Stimulated activated CD4-positive, alpha-beta T cell treated with anti-CD3 and anti-CD28 coated beads, Interleukin-1b, Interleukin-23, amount 100 ng/mL, for 24 hours (primary cell): ENCODE data around the gene MGAT1.
"Not testable (repeated sequence)": the region's sequence is repeated elsewhere in the genome, so short reads cannot be mapped to it uniquely, and the experiment has no call there.

Experiments used
- DNase-seq, 4 experiments: peaks; one replicate each; pipeline ENCODE4 v3.0.0-alpha.2; 2020; ENCODE audit warnings: low read depth in 4 of 4, low spot score in 1 of 4

The MGAT1 gene

GRCh38 chr5:180802325-180803180 lies at the start of gene MGAT1:
TSS of gene MGAT1 (minus strand) at chr5:180802806. CDS start at chr5:180792971, 9,835 bp downstream.
- peak; percentile 68 to 76 (median 72) for DNase-seq

GRCh38 chr5:180850434-180851078 lies 48.0 kb upstream of the MGAT1 start:
- no peak for DNase-seq

- no peak for DNase-seq
Measured at GRCh38 chr5:180849827-180850226, 47.2 kb upstream of the MGAT1 start.

GRCh38 chr5:180848878-180849277 lies 46.3 kb upstream of the MGAT1 start:
- no peak for DNase-seq

- no peak for DNase-seq
Measured at GRCh38 chr5:180848265-180848664, 45.7 kb upstream of the MGAT1 start.

GRCh38 chr5:180847026-180847425 lies 44.4 kb upstream of the MGAT1 start:
- no peak for DNase-seq

GRCh38 chr5:180844858-180845257 lies 42.3 kb upstream of the MGAT1 start:
- no peak for DNase-seq

GRCh38 chr5:180844432-180844831 lies 41.8 kb upstream of the MGAT1 start:
- DNase-seq = no peak

- no peak for DNase-seq
Measured at GRCh38 chr5:180839935-180840334, 37.3 kb upstream of the MGAT1 start.

- no peak for DNase-seq
Measured at GRCh38 chr5:180839227-180839626, 36.6 kb upstream of the MGAT1 start.

- no peak for DNase-seq
Measured at GRCh38 chr5:180837478-180837877, 34.9 kb upstream of the MGAT1 start.

GRCh38 chr5:180832638-180833068 lies 30.0 kb upstream of the MGAT1 start:
- DNase-seq = peak in 1 of 4 experiments; percentile 24

GRCh38 chr5:180831139-180832093 lies 28.8 kb upstream of the MGAT1 start:
- peak; percentile 49 to 71 (median 66) for DNase-seq

- DNase-seq = peak; percentile 37 to 57 (median 40)
Measured at GRCh38 chr5:180830253-180831138, 27.9 kb upstream of the MGAT1 start.

GRCh38 chr5:180829726-180830125 lies 27.1 kb upstream of the MGAT1 start:
- DNase-seq = no peak

GRCh38 chr5:180828756-180829531 lies 26.3 kb upstream of the MGAT1 start:
- DNase-seq = not testable (repeated sequence)

- not testable (repeated sequence) for DNase-seq
Measured at GRCh38 chr5:180827374-180827773, 24.8 kb upstream of the MGAT1 start.

GRCh38 chr5:180825768-180826525 lies 23.3 kb upstream of the MGAT1 start:
- no peak for DNase-seq
